ENCODE measurements around the gene NEK10. TPM values are rescaled to one million over a fixed set of nuclear protein-coding genes. Genes with fewer than 3 reads are reported as not detected.

Gene NEK10
- total RNA-seq, 1 experiment from 2014 or later: 0.66 TPM

DNA sequence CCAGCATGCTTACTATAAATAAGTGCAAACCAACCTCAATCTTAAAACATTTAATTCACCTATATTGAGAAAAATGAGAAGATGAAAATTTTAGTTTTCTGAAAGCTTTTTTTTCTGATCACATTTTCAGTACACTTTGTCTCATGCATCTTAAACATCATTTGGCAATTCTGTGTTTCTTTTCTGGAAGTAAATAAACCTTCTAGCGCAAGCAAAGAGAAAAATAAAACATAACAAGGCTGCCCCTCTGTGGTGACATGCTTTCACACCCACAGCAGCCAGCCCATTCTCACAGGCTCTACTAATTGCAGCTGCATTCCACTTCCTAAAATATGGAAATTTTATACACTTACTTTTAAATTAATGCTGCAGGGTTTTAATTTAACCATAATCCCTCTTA lies 90.1 kb downstream of the NEK10 start:
- no peak overlapping the region for H2BK120ac ChIP-seq (ENCODE audit: low read depth, low read length, poor library complexity, severe bottlenecking)
- H3K14ac ChIP-seq (ENCODE audit: insufficient read depth, low read length): no peak overlapping the region
- no peak overlapping the region for H4K91ac ChIP-seq (ENCODE audit: insufficient read length, low read depth, low read length)
- no peak overlapping the region for H3K4ac ChIP-seq (ENCODE audit: low read depth, low read length)
- no peak for DNase-seq
- no peaks in the 10 kb centered on the region for H3K27me3 Mint-ChIP-seq (ENCODE audit: low read depth)
- H3K27me3 ChIP-seq (ENCODE audit: insufficient read depth, low read length): no peaks in the 10 kb centered on the region
- no peak overlapping the region for H3K4me3 Mint-ChIP-seq
- no peak overlapping the region for H3K18ac ChIP-seq (ENCODE audit: insufficient read length, low read depth, low read length)
- H2BK15ac ChIP-seq (ENCODE audit: low read depth, low read length): no peak overlapping the region
- H3K23me2 ChIP-seq (ENCODE audit: insufficient read length, low read depth, low read length, poor library complexity, severe bottlenecking): no peaks in the 10 kb centered on the region
- WGBS (ENCODE audit: extremely low coverage, insufficient read length, low lambda C conversion rate): no CpG with 5 or more reads among the region's 1 CpG
- no peaks in the 10 kb centered on the region for H3K79me1 ChIP-seq (ENCODE audit: insufficient read depth, low read depth, low read length, poor library complexity, severe bottlenecking)
- H2AFZ ChIP-seq (ENCODE audit: low read length): no peak overlapping the region
- TF ChIP-seq, protein P1, sequence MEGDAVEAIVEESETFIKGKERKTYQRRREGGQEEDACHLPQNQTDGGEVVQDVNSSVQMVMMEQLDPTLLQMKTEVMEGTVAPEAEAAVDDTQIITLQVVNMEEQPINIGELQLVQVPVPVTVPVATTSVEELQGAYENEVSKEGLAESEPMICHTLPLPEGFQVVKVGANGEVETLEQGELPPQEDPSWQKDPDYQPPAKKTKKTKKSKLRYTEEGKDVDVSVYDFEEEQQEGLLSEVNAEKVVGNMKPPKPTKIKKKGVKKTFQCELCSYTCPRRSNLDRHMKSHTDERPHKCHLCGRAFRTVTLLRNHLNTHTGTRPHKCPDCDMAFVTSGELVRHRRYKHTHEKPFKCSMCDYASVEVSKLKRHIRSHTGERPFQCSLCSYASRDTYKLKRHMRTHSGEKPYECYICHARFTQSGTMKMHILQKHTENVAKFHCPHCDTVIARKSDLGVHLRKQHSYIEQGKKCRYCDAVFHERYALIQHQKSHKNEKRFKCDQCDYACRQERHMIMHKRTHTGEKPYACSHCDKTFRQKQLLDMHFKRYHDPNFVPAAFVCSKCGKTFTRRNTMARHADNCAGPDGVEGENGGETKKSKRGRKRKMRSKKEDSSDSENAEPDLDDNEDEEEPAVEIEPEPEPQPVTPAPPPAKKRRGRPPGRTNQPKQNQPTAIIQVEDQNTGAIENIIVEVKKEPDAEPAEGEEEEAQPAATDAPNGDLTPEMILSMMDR (conservative IDR thresholded peaks at IDR 0.05): peak; percentile 64
- no peaks in the 10 kb centered on the region for H3K9me3 ChIP-seq (ENCODE audit: control insufficient read depth, low read depth, low read length)
- no peak overlapping the region for H2BK20ac ChIP-seq (ENCODE audit: low read depth, low read length, poor library complexity, severe bottlenecking)
- no peaks in the 10 kb centered on the region for H4K20me1 ChIP-seq (ENCODE audit: control insufficient read depth, insufficient read depth, insufficient read length)
- no peaks in the 10 kb centered on the region for H3K4me1 ChIP-seq (ENCODE audit: insufficient read depth, low read length)
- H2BK12ac ChIP-seq (ENCODE audit: insufficient read length, low read depth, low read length): no peak overlapping the region
- H3K56ac ChIP-seq (ENCODE audit: insufficient read length, low read depth, low read length): no peak overlapping the region
- no peaks in the 10 kb centered on the region; a peak in 3 of 5 replicates for H3K9me3 Mint-ChIP-seq
- no peaks in the 10 kb centered on the region for H3K79me2 ChIP-seq (ENCODE audit: insufficient read depth, low read length)
- no peak overlapping the region for H3K23ac ChIP-seq (ENCODE audit: insufficient read length, low read depth, low read length)
- H3K9ac ChIP-seq (ENCODE audit: extremely low read depth, insufficient read length, low read length): no peak overlapping the region
- no peaks in the 10 kb centered on the region for H3K36me3 Mint-ChIP-seq (ENCODE audit: insufficient read depth in 1 of 3, low read depth in 3 of 3)
- no peak overlapping the region for H4K5ac ChIP-seq (ENCODE audit: insufficient read length, low read depth, low read length)
- no peak overlapping the region for H3K27ac ChIP-seq (ENCODE audit: insufficient read length, low read depth, low read length)
- H3K4me2 ChIP-seq (ENCODE audit: insufficient read depth, insufficient read length, low read length): no peak overlapping the region
- H3K4me1 Mint-ChIP-seq: no peaks in the 10 kb centered on the region
- H3T11ph ChIP-seq (ENCODE audit: low read length): no peak overlapping the region
- H2BK5ac ChIP-seq (ENCODE audit: insufficient read length, low read length): no peak overlapping the region
- no peak overlapping the region for H3K27ac Mint-ChIP-seq
- no peak overlapping the region for H2AK5ac ChIP-seq (ENCODE audit: insufficient read length, low read length)
- H4K8ac ChIP-seq (replicated peaks; ENCODE audit: insufficient read length, low read depth, low read length): no peak overlapping the region

Measured in H9 (cell line).